Measurements from ENCODE around the gene LRRC14B. TPM values are rescaled to one million over a fixed set of nuclear protein-coding genes. Genes with fewer than 3 reads are reported as not detected.

Gene LRRC14B
- polyA plus RNA-seq, 1 experiment, result not detected

DNA sequence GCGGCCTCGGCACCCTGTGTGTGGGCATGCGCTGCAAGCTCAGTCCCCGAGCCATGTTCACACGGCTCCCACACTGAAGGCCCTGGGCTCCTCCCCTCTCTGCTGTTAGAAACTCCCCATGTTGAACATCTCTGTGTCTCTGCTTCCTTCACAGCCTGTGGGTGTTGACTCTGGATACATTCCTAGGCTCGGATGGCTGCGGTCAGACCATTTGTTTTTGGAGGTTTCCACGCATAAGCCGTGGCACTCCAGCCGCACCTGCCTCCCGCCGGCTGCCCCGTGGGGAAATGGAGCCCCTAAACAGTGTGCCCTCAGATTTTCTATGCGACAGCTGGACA lies 31.2 kb upstream of the LRRC14B start:
- H3K4me3 ChIP-seq (ENCODE audit: low read depth, low read length), result no peak overlapping the region
- peak overlapping the region; percentile 31 for H3K27ac ChIP-seq (ENCODE audit: low read depth, low read length)
- TF ChIP-seq, protein P1, sequence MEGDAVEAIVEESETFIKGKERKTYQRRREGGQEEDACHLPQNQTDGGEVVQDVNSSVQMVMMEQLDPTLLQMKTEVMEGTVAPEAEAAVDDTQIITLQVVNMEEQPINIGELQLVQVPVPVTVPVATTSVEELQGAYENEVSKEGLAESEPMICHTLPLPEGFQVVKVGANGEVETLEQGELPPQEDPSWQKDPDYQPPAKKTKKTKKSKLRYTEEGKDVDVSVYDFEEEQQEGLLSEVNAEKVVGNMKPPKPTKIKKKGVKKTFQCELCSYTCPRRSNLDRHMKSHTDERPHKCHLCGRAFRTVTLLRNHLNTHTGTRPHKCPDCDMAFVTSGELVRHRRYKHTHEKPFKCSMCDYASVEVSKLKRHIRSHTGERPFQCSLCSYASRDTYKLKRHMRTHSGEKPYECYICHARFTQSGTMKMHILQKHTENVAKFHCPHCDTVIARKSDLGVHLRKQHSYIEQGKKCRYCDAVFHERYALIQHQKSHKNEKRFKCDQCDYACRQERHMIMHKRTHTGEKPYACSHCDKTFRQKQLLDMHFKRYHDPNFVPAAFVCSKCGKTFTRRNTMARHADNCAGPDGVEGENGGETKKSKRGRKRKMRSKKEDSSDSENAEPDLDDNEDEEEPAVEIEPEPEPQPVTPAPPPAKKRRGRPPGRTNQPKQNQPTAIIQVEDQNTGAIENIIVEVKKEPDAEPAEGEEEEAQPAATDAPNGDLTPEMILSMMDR (IDR thresholded peaks at IDR 0.05; ENCODE audit: low read depth, low read length), result no peak
- H3K27me3 ChIP-seq (ENCODE audit: control insufficient read depth, insufficient read depth, low read length), result peaks cover 7% of the 10 kb centered on the region
- peak; percentile 36 for DNase-seq (ENCODE audit: low read depth, low spot score)
- H3K9me3 ChIP-seq (ENCODE audit: control insufficient read depth, insufficient read depth, low read length), result no peaks in the 10 kb centered on the region; the same call in 1 of the 2 replicates
- ChIA-PET CTCF (interaction anchor here (1.1 kb wide), 1 partner anchor 28 kb away, joined by 4 read pairs; no protein-coding TSS in a partner anchor), POLR2A (interaction anchor here (1.1 kb wide), 1 partner anchor 31 kb away, joined by 4 read pairs; no protein-coding TSS in a partner anchor)

GRCh38 chr5:160921-161802 lies 30.1 kb upstream of the LRRC14B start:
- Histone ChIP-seq H3K4me3 (ENCODE audit: low read depth, low read length) (no peak overlapping the region), H3K27ac (ENCODE audit: low read depth, low read length) (no peak overlapping the region), H3K27me3 (ENCODE audit: control insufficient read depth, insufficient read depth, low read length) (peaks cover 6% of the 10 kb centered on the region), H3K9me3 (ENCODE audit: control insufficient read depth, insufficient read depth, low read length) (no peaks in the 10 kb centered on the region; the same call in 1 of the 2 replicates)
- POLR2A ChIA-PET, result no interaction called here
- TF ChIP-seq, protein P1 (IDR thresholded peaks at IDR 0.05; ENCODE audit: low read depth, low read length), result no peak
- CTCF ChIA-PET, result no interaction called here
- DNase-seq (ENCODE audit: low read depth, low spot score), result no peak

GRCh38 chr5:161803-162110 lies 29.5 kb upstream of the LRRC14B start:
- Histone ChIP-seq H3K27ac (ENCODE audit: low read depth, low read length) (no peak overlapping the region), H3K9me3 (ENCODE audit: control insufficient read depth, insufficient read depth, low read length) (no peaks in the 10 kb centered on the region; the same call in 1 of the 2 replicates), H3K27me3 (ENCODE audit: control insufficient read depth, insufficient read depth, low read length) (peaks cover 6% of the 10 kb centered on the region), H3K4me3 (ENCODE audit: low read depth, low read length) (no peak overlapping the region)
- TF ChIP-seq, protein P1 (IDR thresholded peaks at IDR 0.05; ENCODE audit: low read depth, low read length), result no peak
- ChIA-PET CTCF (no interaction called here), POLR2A (no interaction called here)
- no peak for DNase-seq (ENCODE audit: low read depth, low spot score)

GRCh38 chr5:162190-162564 lies 29.1 kb upstream of the LRRC14B start:
- peaks cover 6% of the 10 kb centered on the region for H3K27me3 ChIP-seq (ENCODE audit: control insufficient read depth, insufficient read depth, low read length)
- H3K4me3 ChIP-seq (ENCODE audit: low read depth, low read length), result no peak overlapping the region
- ChIA-PET POLR2A (no interaction called here), CTCF (no interaction called here)
- no peaks in the 10 kb centered on the region; the same call in 1 of the 2 replicates for H3K9me3 ChIP-seq (ENCODE audit: control insufficient read depth, insufficient read depth, low read length)
- TF ChIP-seq, protein P1 (IDR thresholded peaks at IDR 0.05; ENCODE audit: low read depth, low read length), result no peak
- no peak for DNase-seq (ENCODE audit: low read depth, low spot score)
- no peak overlapping the region for H3K27ac ChIP-seq (ENCODE audit: low read depth, low read length)

DNA sequence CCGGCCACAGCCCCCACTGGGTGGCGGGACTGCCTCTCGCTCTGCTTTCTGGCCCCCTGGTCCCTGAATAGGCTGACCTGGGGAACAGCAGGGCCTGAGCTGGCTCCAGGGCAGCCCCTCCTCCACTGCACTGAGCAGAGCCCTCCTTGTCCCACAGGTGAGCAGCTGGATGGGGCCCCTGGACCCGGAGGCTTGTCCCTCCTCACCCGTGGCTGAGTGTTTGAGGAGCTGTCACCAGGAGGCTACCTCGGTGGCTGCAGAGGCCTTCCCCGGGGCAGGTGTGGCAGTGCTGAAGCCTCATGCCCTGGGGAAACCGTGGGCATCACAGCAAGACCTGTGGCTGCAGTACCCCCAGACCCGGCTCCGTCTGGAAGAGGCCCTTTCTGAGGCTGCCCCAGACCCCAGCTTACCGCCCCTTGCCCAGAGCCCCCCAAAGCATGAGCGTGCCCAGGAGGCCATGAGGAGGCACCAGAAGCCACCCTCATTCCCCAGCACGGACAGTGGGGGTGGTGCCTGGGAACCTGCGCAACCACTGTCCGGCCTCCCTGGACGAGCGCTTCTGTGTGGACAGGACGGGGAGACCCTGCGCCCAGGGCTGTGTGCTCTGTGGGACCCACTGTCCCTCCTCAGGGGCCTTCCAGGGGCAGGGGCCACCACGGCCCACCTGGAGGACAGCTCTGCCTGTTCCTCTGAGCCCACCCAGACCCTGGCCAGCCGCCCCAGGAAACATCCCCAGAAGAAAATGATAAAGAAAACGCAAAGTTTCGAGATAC lies 28.5 kb upstream of the LRRC14B start:
- DNase-seq (ENCODE audit: low read depth, low spot score), result no peak
- H3K27me3 ChIP-seq (ENCODE audit: control insufficient read depth, insufficient read depth, low read length), result peaks cover 3% of the 10 kb centered on the region
- H3K27ac ChIP-seq (ENCODE audit: low read depth, low read length), result no peak overlapping the region
- ChIA-PET CTCF (no interaction called here), POLR2A (no interaction called here)
- TF ChIP-seq, protein P1 (IDR thresholded peaks at IDR 0.05; ENCODE audit: low read depth, low read length), result no peak
- no peak overlapping the region for H3K4me3 ChIP-seq (ENCODE audit: low read depth, low read length)
- no peaks in the 10 kb centered on the region; the same call in 1 of the 2 replicates for H3K9me3 ChIP-seq (ENCODE audit: control insufficient read depth, insufficient read depth, low read length)

Measured in AG04450 (cell line).